H4 (cell line): ENCODE data around the gene S100G. TPM values are rescaled to one million over a fixed set of nuclear protein-coding genes. Genes with fewer than 3 reads are reported as not detected.

ENCODE experiments used
- total RNA-seq: library from RNA; depleted of rRNA; stranded (reverse); fragments of >200 nt; shearing (Covaris generic); gene quantifications from 2 replicates; pipeline ENCODE4 v1.2.3, GENCODE V29; 2014; rRNA removed

S100G gene
- total RNA-seq, 1 experiment from 2014 or later = not detected

Other genes with a start within 250 kb of the S100G start
- 5.7 and 5.8 TPM in 2 replicates for gene CTPS2, start 62.5 kb downstream of the S100G start, total RNA-seq
- gene SYAP1, start 69.5 kb downstream of the S100G start, total RNA-seq = 17.0 and 21.3 TPM in 2 replicates
- 8.7 and 12.2 TPM in 2 replicates for gene TXLNG, start 136.3 kb downstream of the S100G start, total RNA-seq
- 165 and 175 TPM in 2 replicates for gene RBBP7, start 220.2 kb downstream of the S100G start, total RNA-seq